Pancreas (tissue), 10 donors: Measurements from ENCODE around the gene CCDC40. TPM values are rescaled to one million over a fixed set of nuclear protein-coding genes. Genes with fewer than 3 reads are reported as not detected.
A peak's percentile ranks its signal among the peaks of the same experiment; 100 is the strongest.
"Not testable (repeated sequence)": the region's sequence is repeated elsewhere in the genome, so short reads cannot be mapped to it uniquely, and the experiment has no call there.

ENCODE experiments used
- ATAC-seq, 4 donors: fragments of 200-7000 bp; cut with Tn5 transposase; one replicate each; pipeline versions ENCODE4 v1.8.0 to v1.9.1; 2020; ENCODE audit warnings: mild to moderate bottlenecking in 4 of 4, moderate library complexity in 4 of 4
- DNase-seq, 6 donors: peaks; one replicate each; pipeline ENCODE4 v3.0.0-alpha.2; 2020
- FAIRE-seq: peaks from 2 replicates; lab custom pipeline; 2012; peaks lifted over from hg19 to GRCh38; lab: Jason Lieb, UNC
- H3K27ac ChIP-seq, 4 donors: fragments of 200-600 bp; sonication (generic); 1 replicate in 3 of 4; 2 replicates in 1 of 4; pipeline versions ENCODE4 v1.5.0 to v1.8.0; 2020
- H3K27me3 ChIP-seq, 4 donors: fragments of 200-600 bp; one replicate each; pipeline ENCODE4 v1.8.0; 2021
- H3K36me3 ChIP-seq, 3 donors: fragments of 200-600 bp; sonication (generic) in 1 of 3; one replicate each; pipeline versions ENCODE4 v1.5.0 to v1.8.0; 2020 to 2021
- H3K4me1 ChIP-seq, 3 donors: fragments of 200-600 bp; one replicate each; pipeline ENCODE4 v1.8.0; 2021
- H3K4me3 ChIP-seq, 4 donors: fragments of 200-600 bp; sonication (generic) in 2 of 4; one replicate each; pipeline versions ENCODE4 v1.5.0 to v1.8.0; 2020 to 2021
- H3K9me3 ChIP-seq, 4 donors: fragments of 200-600 bp; one replicate each; pipeline ENCODE4 v1.8.0; 2021
- CTCF ChIP-seq, 4 donors: fragments of 200-600 bp; sonication (generic) in 3 of 4; IDR thresholded peaks; one replicate each; pipeline versions ENCODE4 v1.5.0 to v1.8.0; 2021; ENCODE audit warnings: antibody characterized with exemption in 4 of 4
- WGBS, 2 donors: extraction: QIAGEN DNeasy Blood & Tissue Kit; methylation state at CpG; one replicate each; pipeline ENCODE4 v1.1.7; 2013; 5-methylcytosine and 5-hydroxymethylcytosine counted together
- intact Hi-C, 3 donors: fragments of 100-400 bp; cut with DNase I; formaldehyde crosslinking; loops; one replicate each; pipeline versions ENCODE4 v1.11.1 to v1.14.2; 2022
- polyA plus RNA-seq, 2 donors: library from polyadenylated mRNA; stranded (reverse); fragments of 200-250 nt; gene quantifications; one replicate each; pipeline ENCODE4 v1.2.3, GENCODE V29; 2013
- total RNA-seq, 6 donors: library from RNA; stranded (reverse); fragmentation: NEBNext Ultra II Directional in 4 of 6; extraction: Animal tissue kit (Norgen Biotek cat#: 25700) in 4 of 6; gene quantifications; one replicate each; pipeline versions ENCODE4 v1.2.1 to v1.2.4, GENCODE V29; 2021 to 2023
- donor health status: healthy with polysubstance abuse.
- donor health status: DM: no; HTN: no; CAD: no; lungs with moderate emphysema.
- donor health status: DM: no; HTN: no; CAD: no.
- donor health status: control.
- donor health status: control.
- donor health status: Bipolar disorder and iron deficiency.
- donor health status: DM: yes; HTN: yes; CAD: no.
- donor health status: DM: no; HTN: no; CAD: no.
- donor health status: DM: no; HTN: no; CAD: no.
- donor health status: DM: yes; HTN: yes; CAD: no.

Gene CCDC40
- total and polyA plus RNA-seq, 8 donors: 1.9 to 12.3 (median 3.4) TPM

- TF ChIP-seq CTCF (IDR thresholded peaks at IDR 0.05): no peak
- no peak for ATAC-seq
- no peaks in the 10 kb centered on the region for H3K27me3 ChIP-seq
- DNase-seq: peak in 1 of 6 donors; percentile 6
- H3K4me1 ChIP-seq: peaks cover 0 to 12% (median 5%) of the 10 kb centered on the region in 3 donors
- no peaks in the 10 kb centered on the region for H3K36me3 ChIP-seq
- WGBS, 2 donors: 90 to 92% methylated on average over 6 of the region's 6 CpGs
- intact Hi-C loops: no loop called here
- no peak overlapping the region for H3K4me3 ChIP-seq
- H3K9me3 ChIP-seq: no peaks in the 10 kb centered on the region
- no peak overlapping the region for H3K27ac ChIP-seq
- FAIRE-seq: no peak
These were observed 7.5 kb downstream of the CCDC40 start for GRCh38 chr17:80043963-80044362.

- Histone ChIP-seq H3K4me3 (no peak overlapping the region), H3K27ac (no peak overlapping the region), H3K36me3 (no peaks in the 10 kb centered on the region), H3K4me1 (peaks cover 0 to 12% (median 5%) of the 10 kb centered on the region in 3 donors), H3K9me3 (no peaks in the 10 kb centered on the region), H3K27me3 (no peaks in the 10 kb centered on the region)
- intact Hi-C loops: no loop called here
- DNase-seq (peak in 2 of 6 donors; percentile 52 to 61), ATAC-seq (peak; percentile 51 to 77 (median 52)), FAIRE-seq (no peak)
- WGBS, 2 donors: 5 to 14% methylated on average over 4 of the region's 4 CpGs
- TF ChIP-seq CTCF (IDR thresholded peaks at IDR 0.05): no peak
These were observed 9.3 kb downstream of the CCDC40 start for GRCh38 chr17:80045703-80046102.

- FAIRE-seq, H3K9me3 ChIP-seq, H3K4me3 ChIP-seq, H3K27me3 ChIP-seq, H3K27ac ChIP-seq, H3K36me3 ChIP-seq, ATAC-seq, intact Hi-C loops, DNase-seq: not testable (repeated sequence)
- H3K4me1 ChIP-seq: peaks cover 0 to 12% (median 5%) of the 10 kb centered on the region in 3 donors
- 90% methylated on average over 10 of the region's 10 CpGs for WGBS, 2 donors
These were observed 10.3 kb downstream of the CCDC40 start for GRCh38 chr17:80046709-80047108.

- no peak overlapping the region for H3K27ac ChIP-seq
- intact Hi-C loops: no loop called here
- TF ChIP-seq CTCF (IDR thresholded peaks at IDR 0.05): no peak
- ATAC-seq (no peak), FAIRE-seq (no peak), DNase-seq (no peak)
- H3K27me3 ChIP-seq: no peaks in the 10 kb centered on the region
- H3K9me3 ChIP-seq: no peaks in the 10 kb centered on the region
- no peaks in the 10 kb centered on the region for H3K36me3 ChIP-seq
- no peak overlapping the region for H3K4me3 ChIP-seq
- WGBS, 2 donors: 88 to 89% methylated on average over 11 of the region's 11 CpGs
- H3K4me1 ChIP-seq: peaks cover 0 to 12% (median 5%) of the 10 kb centered on the region in 3 donors
These were observed 10.7 kb downstream of the CCDC40 start for GRCh38 chr17:80047176-80047575.

- no peak for TF ChIP-seq CTCF (IDR thresholded peaks at IDR 0.05)
- DNase-seq (peak in 1 of 6 donors; percentile 55), FAIRE-seq (no peak)
These were observed 13.5 kb downstream of the CCDC40 start for GRCh38 chr17:80049986-80050385.

More at GRCh38 chr17:80049986-80050385, 13.5 kb downstream of the CCDC40 start:
- ATAC-seq: no peak
- Histone ChIP-seq H3K9me3 (no peaks in the 10 kb centered on the region), H3K36me3 (no peaks in the 10 kb centered on the region), H3K4me1 (peaks cover 0 to 12% (median 5%) of the 10 kb centered on the region in 3 donors), H3K4me3 (no peak overlapping the region), H3K27ac (no peak overlapping the region), H3K27me3 (no peaks in the 10 kb centered on the region)
- 93 to 96% methylated on average over 21 of the region's 21 CpGs for WGBS, 2 donors
- intact Hi-C loops: no loop called here
